Kidney (tissue), 14 donors: ENCODE data around the gene PIK3CB. TPM values are rescaled to one million over a fixed set of nuclear protein-coding genes. Genes with fewer than 3 reads are reported as not detected.

ENCODE experiments used
- DNase-seq, 5 donors: peaks; one replicate each; pipeline ENCODE4 v3.0.0-alpha.2; 2013 to 2020
- FAIRE-seq: peaks from 2 replicates; lab custom pipeline; 2012; peaks lifted over from hg19 to GRCh38; lab: Jason Lieb, UNC
- H3K27ac ChIP-seq, 2 donors: one replicate each; pipeline ENCODE4 v1.7.0; 2013; ENCODE audit warnings: low read depth in 2 of 2, low read length in 2 of 2, inconsistent platforms in 1 of 2
- H3K27me3 ChIP-seq: one replicate; pipeline ENCODE4 v1.7.1; 2013; ENCODE audit warnings: low read length, inconsistent platforms; ENCODE audit not compliant: control insufficient read depth, insufficient read depth
- H3K36me3 ChIP-seq, 3 donors: one replicate each; pipeline versions ENCODE4 v1.7.0 to v1.7.1; 2013; ENCODE audit warnings: low read length in 3 of 3, control low read depth in 1 of 3, inconsistent platforms in 1 of 3; ENCODE audit not compliant: insufficient read depth in 3 of 3, control insufficient read depth in 2 of 3
- H3K4me1 ChIP-seq, 3 donors: one replicate each; pipeline versions ENCODE4 v1.7.0 to v1.7.1; 2013; ENCODE audit warnings: low read length in 3 of 3, inconsistent platforms in 1 of 3, low read depth in 1 of 3; ENCODE audit not compliant: control insufficient read depth in 2 of 3, insufficient read depth in 2 of 3
- H3K4me3 ChIP-seq, 3 donors: one replicate each; pipeline versions ENCODE4 v1.7.0 to v1.8.1; 2013; ENCODE audit warnings: low read length in 3 of 3, control low read depth in 1 of 3, inconsistent platforms in 1 of 3
- H3K9ac ChIP-seq, 3 donors: one replicate each; pipeline versions ENCODE4 v1.7.0 to v1.7.1; 2013; ENCODE audit warnings: low read length in 3 of 3, control low read depth in 1 of 3, inconsistent platforms in 1 of 3
- H3K9me3 ChIP-seq, 3 donors: one replicate each; pipeline versions ENCODE4 v1.7.0 to v1.7.1; 2013; ENCODE audit warnings: low read length in 3 of 3, control low read depth in 1 of 3, inconsistent platforms in 1 of 3; ENCODE audit not compliant: control insufficient read depth in 2 of 3, insufficient read depth in 1 of 3
- CTCF ChIP-seq: IDR thresholded peaks from 3 replicates; pipeline ENCODE4 v1.5.1; 2012; ENCODE audit warnings: mild to moderate bottlenecking, moderate library complexity, borderline replicate concordance; ENCODE audit not compliant: insufficient read depth; ENCODE audit errors: extremely low read depth
- intact Hi-C: fragments of 100-400 bp; cut with DNase I; formaldehyde crosslinking; loops from one replicate; pipeline ENCODE4 v1.11.1; 2022
- polyA plus RNA-seq: library from polyadenylated mRNA; stranded (reverse); fragments of 350-450 nt; fragmentation: Illumina TruSeq; extraction: RNeasy Lipid Tissue Mini Kit (QIAGEN cat#74804); gene quantifications from one replicate; pipeline ENCODE4 v1.2.3, GENCODE V29; 2014; ENCODE audit warnings: low read depth, low replicate concordance; ENCODE audit not compliant: insufficient read depth
- total RNA-seq: library from RNA; stranded (reverse); fragmentation: NEBNext Ultra II Directional; extraction: Animal tissue kit (Norgen Biotek cat#: 25700); gene quantifications from one replicate; pipeline ENCODE4 v1.2.1, GENCODE V29; 2021
- donor health status: control.
- donor health status: control.
- donor health status: control.
- donor health status: control.
- donor health status: control.
- donor health status: DM: yes; HTN: yes; CAD: no.
- donor health status: Normal renal cell carcinoma (clear cell type).

PIK3CB gene
- total and polyA plus RNA-seq, 2 donors from 2014 or later: 20.1 to 48.0 TPM

DNA sequence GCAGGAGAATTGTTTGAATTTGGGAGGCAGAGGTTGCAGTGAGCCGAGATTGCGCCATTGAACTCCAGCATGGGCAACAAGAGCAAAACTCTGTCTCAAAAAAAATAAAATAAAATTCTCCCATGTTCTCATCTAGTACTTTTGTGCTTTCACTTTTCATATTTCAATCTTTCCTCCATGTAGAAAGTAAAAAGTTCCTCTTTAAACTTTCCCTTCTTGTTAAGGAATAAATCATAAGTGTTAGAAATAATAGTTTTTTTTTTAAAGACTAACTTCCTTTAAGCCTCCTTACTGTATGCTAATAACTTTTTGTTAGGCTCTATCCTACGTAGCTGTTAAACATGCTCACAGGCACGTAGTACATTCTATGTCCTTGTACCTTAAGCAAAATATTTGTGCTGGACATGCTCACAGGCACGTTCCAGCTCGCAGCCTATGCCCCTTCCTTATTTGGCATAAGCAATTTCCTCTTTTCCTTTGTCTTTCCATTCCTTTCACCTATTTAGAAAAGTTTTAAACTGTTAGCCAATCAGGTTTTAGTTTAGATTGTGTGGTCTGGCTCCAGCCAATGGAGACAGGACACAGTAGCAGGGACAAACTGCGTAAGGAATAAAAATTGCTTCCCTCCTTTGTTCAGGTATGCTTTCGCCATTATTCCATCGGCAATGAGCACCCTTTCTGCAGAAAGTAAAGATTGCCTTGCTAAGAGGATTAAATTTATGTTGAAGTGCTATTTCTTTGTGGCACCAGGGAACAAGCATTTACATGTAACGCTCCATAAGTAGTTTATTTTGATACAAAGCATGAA is 38.9 kb upstream of the PIK3CB start:
- DNase-seq (no peak), FAIRE-seq (no peak)
- no peaks in the 10 kb centered on the region for H3K9me3 ChIP-seq
- H3K9ac ChIP-seq: no peak overlapping the region
- H3K27ac ChIP-seq: no peak overlapping the region
- H3K27me3 ChIP-seq: no peaks in the 10 kb centered on the region
- H3K36me3 ChIP-seq: no peaks in the 10 kb centered on the region
- intact Hi-C loops: no loop called here
- H3K4me1 ChIP-seq: no peaks in the 10 kb centered on the region
- TF ChIP-seq CTCF: no peak
- no peak overlapping the region for H3K4me3 ChIP-seq

GRCh38 chr3:138872632-138873031 is 37.9 kb upstream of the PIK3CB start:
- no peak overlapping the region for H3K27ac ChIP-seq
- FAIRE-seq (no peak), DNase-seq (no peak)
- no peaks in the 10 kb centered on the region for H3K9me3 ChIP-seq
- H3K4me3 ChIP-seq: no peak overlapping the region
- H3K27me3 ChIP-seq: no peaks in the 10 kb centered on the region
- H3K9ac ChIP-seq: no peak overlapping the region
- no peaks in the 10 kb centered on the region for H3K4me1 ChIP-seq
- H3K36me3 ChIP-seq: no peaks in the 10 kb centered on the region
- TF ChIP-seq CTCF: no peak
- intact Hi-C loops: no loop called here

DNA sequence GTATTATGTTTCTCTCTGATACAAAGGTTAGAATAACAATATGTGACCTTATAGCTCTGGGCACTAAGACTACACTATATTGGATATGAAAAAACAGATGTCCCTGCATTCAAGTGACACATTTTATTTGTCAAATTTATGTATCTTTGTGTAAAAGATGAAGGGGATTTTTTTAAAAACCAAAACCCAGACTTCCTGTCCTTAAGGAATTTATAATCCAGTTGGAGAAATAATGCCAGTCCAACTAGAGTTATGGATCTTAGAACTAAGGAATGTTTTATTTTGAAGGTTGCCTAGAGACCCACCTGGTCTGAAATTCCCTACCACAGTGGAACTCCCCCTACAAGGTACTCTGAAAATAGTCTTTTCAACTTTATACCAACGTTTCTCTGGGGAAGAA is 33.3 kb upstream of the PIK3CB start:
- intact Hi-C loops: no loop called here

More for the DNA sequence above, 33.3 kb upstream of the PIK3CB start:
- no peaks in the 10 kb centered on the region for H3K36me3 ChIP-seq
- no peak overlapping the region for H3K9ac ChIP-seq
- H3K27ac ChIP-seq: no peak overlapping the region
- no peak for TF ChIP-seq CTCF
- DNase-seq: peak in 2 of 5 donors; percentile 50 to 64
- FAIRE-seq: no peak
- no peak overlapping the region for H3K4me3 ChIP-seq
- peaks cover 0 to 6% (median 2%) of the 10 kb centered on the region in 3 donors for H3K4me1 ChIP-seq
- H3K27me3 ChIP-seq: no peaks in the 10 kb centered on the region
- H3K9me3 ChIP-seq: no peaks in the 10 kb centered on the region
